ENCODE results near the gene TNFSF15.

The TNFSF15 gene

DNA sequence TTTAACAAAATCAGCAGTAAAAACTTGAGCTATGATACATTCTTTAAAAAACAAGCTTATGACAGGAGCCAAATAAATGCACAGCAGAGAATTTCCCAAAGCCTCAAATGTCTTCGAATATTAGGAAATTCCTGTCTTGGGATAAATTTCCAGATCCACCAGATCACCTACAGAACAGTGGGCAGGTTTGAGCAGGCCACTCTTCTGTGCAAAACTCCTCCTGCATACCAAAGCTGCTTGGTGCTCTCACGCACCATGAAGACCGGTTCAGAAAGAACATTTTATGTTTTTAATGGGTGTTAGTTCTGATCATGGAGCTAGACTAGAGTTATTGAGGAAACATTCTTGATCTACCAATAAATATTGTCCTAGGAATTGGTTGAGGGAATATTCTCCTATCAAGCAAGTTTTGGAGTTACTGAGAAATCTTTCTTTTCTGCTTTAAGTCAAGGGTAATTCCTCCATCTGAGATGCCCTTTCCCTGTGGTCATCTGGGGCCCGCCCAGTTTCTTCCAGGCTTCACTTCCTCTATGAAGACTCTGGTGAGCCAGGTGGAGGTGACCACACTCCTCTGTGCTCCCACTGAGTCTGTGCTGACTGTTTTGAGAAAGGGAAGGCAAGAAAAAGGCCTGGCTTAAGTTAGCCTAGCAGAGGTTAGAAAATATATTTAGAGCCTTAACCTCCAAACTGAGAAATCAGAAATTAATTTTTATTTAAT lies 17.9 kb downstream of the TNFSF15 start:
- DNase-seq (ENCODE audit: low read depth) = no peak

DNA sequence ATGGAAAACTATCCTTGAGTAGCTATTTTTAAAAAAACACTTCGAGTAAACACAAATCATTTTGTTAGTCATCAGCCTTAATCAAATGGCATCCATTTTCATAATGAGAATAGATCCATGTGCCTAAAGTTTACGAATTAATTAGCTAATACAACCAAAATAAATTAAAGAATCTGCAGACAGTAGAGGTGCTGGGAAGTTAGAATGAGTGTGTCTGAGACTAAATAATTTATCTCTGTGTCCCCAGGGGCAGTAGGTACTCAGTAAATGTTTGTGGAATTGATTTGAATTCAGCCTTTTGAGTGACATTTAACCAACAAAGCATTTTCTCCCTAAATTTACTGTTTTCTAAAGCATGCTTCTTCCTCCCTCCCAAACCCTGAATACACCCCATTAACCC lies 18.6 kb downstream of the TNFSF15 start:
- no peak for DNase-seq (ENCODE audit: low read depth)

DNA sequence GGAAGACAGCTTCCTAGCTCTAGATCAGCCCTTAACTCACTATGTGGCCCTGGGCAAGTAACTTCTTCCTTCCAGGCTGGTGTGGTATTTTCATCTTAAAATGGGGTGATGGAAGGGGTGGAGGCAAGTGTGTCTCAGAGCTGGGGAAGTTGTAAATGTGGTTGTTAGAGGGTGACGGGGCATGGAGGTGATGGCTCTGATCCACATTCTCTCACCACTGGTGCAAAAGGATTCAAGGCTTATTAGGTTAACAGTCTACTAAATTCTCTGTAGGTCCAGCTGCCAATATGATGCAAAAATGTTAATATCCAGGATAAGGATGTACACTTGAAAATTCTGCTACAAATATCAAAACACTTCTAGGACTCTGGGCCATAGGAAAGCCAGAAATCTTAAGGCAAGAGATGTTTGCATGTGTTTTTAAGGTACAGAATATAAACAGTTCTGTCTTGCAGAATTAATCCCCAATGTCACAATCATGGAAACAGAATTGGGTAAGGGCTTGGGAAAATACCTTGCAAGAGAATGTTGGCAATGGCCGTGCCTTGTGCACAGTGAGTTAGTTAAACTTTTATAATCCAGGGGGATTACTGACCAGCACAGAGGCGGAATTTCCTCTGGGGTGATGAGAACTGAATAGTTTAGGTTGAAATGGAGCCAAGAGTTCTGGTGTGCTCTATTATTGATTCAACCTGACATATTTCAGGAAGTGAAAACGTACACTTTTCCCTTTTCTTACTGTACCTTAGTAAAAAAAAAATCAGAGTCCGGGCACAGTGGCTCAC lies 19.8 kb downstream of the TNFSF15 start:
- DNase-seq (ENCODE audit: low read depth) = peak; percentile 99

DNA sequence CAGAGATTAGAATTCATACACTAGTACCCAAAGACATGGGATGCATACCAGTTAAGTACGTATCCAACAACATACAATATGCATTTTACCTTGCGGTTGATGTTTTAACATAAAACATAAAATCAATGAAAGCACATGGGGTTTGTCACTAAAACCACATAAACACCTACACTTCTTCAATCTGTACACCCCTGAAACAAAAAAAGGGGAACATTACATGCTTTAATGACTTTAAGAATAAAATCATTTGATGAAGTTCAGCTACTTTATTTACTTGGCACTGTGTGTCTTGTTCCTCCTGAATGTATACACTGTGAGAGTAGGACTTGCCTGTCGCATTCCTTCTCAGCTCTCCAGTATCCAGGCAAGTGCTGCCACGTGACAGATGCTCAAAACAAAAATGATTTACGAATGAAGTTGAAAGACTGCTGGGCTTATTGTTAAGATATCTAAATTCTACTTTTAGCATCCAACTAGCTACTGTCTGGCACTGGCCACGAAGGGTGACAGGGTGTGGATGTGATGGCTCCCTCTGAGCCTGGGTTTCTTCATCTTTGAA lies 21.0 kb downstream of the TNFSF15 start:
- peak; percentile 21 for DNase-seq (ENCODE audit: low read depth)

DNA sequence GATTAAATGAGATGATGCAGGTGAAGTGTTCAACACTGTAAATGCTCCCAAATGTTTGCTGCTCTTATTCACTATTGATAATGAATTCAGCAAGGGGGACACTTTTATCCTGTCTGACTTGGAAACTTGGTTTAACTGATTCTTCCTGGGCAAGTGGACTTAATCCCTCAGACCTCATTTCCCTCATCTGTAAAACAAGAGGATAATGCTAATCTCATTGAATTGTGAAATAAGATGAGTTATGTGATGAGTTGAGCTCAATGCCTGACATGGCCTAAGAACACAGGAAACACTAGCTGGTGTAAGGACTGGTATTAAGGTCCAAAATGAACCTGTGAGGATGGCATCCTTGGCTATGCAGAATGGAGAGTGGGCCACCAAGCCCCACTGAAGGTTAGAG lies 23.3 kb downstream of the TNFSF15 start:
- DNase-seq (ENCODE audit: low read depth) = peak; percentile 30

DNA sequence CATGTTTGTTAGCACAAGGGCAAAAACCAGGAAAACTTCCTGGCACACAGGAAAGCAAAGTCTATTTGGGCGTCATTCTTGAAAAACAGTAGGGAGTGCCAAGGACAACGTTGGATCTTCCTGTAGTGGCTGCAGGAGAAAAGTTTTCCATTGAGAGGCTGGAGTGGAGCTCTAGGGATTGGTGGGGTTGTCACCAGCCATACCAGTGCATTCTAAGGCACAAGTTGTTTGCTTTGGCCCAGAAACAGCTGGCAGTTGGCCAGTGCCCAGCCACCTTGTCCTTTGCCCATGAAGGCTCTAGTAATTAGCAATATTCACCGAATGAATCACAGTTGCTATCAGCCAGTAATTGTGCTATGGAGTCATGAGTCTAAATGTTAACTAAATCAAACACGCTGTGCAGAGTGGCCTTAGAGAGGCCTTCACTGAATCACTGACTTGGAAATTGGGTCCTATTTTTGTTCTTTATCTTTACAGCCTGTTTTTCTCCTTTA lies 26.4 kb downstream of the TNFSF15 start:
- DNase-seq (ENCODE audit: low read depth) = no peak

DNA sequence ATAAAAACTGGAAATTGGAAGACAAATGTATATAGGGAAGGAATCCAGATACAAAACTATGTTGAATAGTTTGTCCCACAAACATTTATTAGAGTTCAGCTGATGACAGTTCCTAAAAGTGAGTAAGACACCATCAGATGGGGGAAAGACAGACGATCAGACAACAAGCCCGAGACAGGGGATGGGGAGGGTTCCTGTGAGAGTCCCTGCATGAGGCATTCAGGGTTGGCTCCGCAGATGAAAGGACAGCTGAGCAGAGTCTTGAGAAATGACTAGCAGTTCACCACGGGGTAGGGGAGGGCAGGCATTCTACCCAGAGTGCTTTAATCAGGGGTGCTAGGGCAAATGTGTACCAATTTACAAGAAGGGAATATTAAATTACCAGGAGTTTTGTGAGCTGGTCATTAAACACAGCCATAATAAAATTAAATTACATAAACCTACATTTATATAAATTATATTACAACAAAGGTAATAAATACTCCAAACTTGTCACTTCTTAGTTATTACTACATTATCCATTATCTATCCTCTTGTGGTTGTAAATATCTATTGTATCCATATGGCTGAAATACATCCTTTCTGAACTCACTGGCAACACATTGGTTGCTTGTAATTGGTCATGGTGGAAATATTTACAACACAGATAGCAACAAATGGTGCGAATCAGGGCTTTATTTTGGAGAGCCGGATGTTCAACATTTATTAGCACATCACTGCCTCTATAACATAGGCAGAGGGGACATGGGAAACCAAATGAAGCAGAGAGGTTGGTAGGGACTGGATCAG lies 27.8 kb downstream of the TNFSF15 start:
- peak; percentile 17 for DNase-seq (ENCODE audit: low read depth)

DNA sequence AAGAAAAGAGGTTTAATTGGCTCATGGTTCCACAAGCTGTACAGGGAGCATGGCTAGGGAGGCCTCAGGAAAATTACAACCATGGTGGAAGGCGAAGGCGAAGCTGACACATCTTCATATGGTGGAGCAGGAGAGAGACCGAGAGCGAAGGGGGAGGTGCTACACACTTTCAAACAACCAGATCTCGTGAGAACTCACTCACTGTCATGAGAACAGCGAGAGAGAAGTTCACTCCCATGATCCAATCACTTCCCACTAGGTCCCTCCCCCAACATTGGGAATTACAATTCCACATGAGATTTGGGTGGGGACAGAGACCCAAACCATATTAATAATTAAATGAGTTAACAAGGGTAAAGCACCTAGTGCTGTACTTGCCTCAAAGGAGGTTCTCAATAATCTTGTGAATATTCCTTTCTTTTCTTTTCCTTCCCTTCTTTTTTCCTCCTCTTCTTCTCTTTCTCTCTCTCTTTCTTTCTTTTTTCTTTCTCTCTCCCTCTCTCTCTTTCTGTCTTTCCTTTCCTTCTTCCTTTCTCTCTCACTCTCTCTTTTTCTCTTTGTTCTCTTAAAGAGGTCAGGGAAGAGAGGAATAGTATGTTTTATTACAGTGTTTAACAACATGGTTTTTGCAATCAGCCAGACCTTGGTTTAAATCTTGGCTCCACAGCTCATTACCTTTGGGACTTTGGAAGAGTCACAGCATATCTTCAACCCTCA lies 29.0 kb downstream of the TNFSF15 start:
- no peak for DNase-seq (ENCODE audit: low read depth)

DNA sequence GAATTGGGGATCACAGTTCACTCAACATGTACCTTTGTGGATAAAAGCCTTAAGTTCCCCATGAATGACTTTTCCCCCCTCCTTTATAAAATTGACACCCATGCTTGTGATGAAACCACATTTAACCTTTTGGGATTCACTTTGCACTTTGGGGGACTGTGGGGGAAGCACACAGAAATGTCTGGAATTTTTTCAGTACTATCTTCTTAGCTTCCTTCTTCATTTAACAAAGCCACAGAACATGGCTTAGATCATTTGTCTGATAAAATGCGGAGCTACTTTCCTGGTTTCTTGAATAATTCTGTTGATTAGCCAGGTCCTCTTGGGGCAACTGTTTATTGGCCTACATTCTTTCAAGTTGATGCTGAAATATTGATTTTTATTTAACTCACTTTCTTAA lies 29.9 kb downstream of the TNFSF15 start:
- no peak for DNase-seq (ENCODE audit: low read depth)

DNA sequence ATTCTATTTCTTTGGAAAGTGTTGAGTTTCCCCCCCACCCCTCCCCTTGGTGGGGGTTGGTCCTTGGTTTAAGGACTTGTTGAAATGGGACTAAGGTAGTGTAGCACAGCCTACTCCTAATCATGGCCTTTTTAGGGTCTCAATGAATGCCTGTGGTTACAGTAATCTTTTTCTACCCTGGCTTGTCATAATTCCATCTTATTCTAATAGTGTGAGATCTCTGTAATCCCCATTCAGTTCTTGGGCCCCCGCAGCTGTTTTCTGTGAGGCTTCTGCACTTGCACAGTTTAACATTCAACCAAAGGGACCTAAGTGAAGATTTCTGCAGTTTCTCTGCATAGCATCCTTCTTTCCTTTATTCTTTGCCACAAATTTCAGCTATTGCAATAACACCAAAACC lies 30.7 kb downstream of the TNFSF15 start:
- DNase-seq (ENCODE audit: low read depth) = no peak

DNA sequence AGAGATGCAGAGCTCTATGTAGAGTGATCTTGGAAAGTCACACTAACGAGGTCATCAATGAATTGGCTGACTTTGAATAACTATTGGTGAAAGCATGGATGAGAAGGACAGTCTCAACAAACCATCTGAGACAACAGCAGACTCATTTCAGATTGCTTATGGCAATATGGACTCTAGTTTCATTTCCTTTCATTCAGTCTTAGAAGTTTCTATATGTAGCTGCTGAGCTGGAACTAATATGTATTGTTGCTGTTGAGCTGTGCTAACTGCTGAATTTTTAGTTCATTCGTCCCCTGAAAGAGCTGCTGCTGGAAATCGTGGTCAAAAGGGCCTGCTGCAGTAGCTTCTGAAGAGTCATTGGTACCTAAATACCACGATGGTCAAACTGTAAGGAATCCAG lies 31.3 kb downstream of the TNFSF15 start:
- no peak for DNase-seq (ENCODE audit: low read depth)

DNA sequence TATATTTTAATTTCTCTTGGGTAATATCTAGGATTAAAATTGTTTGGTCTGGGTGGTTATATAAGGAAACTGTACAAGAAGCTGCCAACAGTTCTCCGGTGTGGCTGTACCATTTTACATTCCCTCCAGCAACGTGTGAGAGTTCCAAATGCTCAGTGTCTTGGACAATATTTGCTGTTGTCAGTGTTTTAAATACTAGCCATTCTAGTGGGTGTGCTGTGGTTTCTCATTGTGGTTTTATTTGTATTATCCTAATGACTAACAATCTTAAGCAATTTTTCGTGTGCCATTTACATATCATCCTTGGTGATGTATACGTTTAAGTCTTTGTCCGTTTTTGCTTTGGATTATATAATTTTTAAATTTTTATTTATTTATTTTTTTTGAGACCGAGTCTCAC lies 34.0 kb downstream of the TNFSF15 start:
- peak; percentile 29 for DNase-seq (ENCODE audit: low read depth)

DNA sequence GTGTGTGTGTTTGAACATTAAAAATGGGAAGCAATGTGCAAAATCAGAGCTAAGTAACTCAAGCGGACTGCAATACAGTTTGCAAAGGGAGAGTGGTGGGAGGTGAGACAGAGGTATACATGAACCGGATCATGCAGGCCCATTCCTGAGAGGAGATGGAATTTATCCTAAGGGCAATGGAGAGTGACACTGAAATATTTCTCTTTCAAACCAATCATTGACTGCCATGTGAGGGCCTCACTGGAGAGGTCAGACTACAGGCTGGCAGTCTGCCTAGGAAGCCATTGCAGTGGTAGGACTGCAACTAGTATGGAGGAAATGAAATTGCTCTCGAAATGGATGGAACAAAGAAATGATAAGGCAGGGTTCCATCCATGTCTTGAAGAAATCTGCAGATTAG lies 34.8 kb downstream of the TNFSF15 start:
- DNase-seq (ENCODE audit: low read depth) = no peak

DNA sequence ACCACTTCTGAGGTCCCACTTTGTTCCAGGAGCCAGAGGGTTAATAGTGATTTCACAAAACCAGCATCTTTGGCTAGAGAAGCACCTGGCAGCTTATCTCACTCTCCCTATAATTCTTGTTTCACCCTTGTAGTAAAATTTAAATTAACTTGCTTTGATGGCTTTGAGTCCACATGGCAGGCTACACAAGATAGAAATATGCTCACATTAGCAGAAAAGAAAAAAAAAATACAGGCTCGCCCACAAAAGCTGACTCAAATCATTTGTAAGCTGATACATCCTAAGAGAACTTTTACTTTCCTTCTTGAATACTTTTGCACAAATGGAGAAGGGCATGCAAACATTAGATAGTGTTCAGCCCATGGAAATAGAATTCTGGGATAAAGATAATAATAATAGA lies 36.2 kb downstream of the TNFSF15 start:
- DNase-seq (ENCODE audit: low read depth) = peak; percentile 52

DNA sequence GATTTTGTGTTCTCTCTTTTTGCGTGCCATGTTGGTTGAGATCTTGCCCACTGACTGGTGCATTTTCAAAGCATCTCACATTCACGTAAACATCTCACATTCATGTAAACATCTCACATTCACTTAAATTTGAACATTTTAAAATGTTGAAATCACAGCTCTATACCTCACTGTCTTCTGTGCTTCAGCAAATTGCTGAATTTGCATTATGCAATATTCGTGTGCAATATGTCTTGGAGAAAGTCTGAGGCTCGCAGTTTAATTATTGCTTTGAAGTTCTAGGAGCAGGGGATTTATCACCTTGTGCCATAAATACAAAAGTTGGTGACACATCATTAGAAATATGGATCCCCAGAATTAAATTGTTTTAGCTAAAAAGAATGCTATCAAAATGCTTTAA lies 42.6 kb downstream of the TNFSF15 start:
- no peak for DNase-seq (ENCODE audit: low read depth)

DNA sequence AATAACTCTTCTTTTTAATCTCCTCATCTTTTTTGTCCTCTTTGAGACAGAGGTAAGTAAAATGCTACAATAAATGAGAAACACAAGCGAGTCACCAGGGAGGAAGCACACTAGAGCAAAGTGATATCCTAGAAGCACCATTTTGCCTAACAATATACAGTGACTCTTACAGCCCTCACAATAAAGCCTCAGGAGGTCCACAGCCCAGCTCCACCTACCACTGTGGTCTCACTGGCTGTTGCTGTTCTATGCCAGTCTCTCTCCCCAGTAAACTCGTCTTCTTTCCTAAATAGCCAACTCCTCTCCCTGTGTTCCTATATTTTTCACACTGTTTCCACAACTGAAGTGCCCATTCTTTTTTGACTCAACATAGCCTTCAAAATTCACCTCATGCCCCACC lies 44.3 kb downstream of the TNFSF15 start:
- DNase-seq (ENCODE audit: low read depth) = no peak

DNA sequence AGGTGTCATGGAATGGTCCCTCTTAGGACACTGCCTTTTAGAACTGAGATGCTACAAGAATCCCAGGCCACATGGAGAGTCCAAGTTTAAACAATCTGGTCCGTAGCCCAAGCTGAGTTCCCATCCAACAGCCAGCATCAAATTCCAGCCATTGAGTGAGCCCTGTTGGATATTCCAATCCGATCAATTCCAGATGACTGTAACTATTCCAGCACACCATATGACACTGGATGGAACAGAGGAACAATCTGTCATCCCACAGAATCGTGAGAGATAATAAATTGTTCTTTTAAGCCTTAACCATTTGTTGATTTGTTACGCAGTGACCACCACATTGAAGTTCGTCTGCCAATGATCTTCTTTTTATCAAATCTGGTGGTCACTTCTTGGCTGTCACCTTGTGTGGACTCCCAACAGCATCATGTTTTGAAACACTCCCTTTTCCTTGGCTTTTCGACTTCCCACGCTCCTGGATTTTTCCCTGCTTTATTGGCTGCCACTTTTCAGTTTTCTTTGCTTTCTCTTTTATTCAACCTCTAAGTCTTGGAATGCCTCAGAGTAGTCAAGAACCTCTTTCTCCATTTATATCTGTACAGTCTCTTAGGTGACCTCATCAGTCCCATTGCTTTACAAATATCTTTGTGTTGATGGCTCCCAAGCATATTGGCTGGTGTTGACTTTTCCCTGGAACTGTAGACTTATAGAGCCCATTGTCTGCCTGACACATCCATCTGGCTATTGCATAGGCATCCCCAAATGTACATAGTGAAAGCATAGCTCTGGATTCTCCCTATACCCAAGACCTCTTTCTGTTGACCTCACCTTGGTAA lies 46.1 kb downstream of the TNFSF15 start:
- DNase-seq (ENCODE audit: low read depth) = no peak

DNA sequence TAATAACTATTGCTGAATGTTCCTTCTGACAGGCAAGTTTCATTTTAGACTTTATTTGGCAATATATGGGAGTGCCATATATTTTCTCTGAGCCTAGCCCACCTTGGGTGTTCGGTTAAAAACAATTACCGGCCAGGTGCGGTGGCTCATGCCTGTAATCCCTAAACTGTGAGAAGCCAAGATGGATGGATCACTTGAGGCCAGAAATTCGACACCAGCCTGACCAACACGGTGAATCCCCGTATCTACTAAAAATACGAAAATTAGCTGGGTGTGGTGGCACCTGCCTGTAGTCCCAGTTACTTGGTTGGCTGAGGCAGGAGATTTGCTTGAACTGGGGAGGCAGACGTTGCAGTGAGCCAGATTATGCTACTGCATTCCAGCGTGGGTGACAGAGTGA lies 47.9 kb downstream of the TNFSF15 start:
- DNase-seq (ENCODE audit: low read depth) = no peak

DNA sequence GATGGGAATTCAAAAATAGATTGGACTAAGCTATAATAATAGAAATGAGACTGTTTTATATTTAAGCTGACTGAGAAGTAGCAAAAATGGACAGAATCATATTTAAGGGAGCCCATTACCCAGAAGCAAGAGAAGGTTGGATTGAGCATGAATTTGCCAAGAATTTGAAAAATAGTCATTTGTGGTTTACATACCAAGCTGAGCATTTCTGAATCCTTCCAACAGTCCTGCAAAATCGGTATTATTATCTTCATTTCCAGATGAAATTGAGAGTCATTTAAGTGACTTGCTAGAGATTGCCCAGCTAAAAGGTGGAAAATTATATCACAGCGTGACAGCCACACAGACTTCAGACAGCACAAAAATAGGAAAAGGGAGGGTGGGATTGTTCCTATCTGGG lies 48.4 kb downstream of the TNFSF15 start:
- no peak for DNase-seq (ENCODE audit: low read depth)

DNA sequence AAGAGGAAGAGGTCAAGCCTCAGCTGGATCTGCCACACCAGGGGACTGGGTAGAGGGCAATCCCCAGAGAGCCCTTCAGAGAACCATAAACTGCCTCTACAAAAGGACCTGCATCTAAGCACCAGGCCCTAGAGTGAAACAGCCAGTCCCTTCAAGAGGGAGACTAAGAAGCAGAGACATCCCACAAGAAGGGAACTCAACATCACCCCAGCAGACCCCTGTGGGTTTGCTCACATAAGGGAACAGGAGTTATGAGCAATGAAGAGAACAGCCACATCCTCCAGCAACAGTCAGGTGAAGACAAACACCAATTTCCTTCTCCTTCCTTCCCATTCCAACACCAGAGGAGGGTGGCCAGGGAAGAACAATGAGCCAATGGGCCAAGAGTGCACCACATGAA lies 48.9 kb downstream of the TNFSF15 start:
- no peak for DNase-seq (ENCODE audit: low read depth)

DNA sequence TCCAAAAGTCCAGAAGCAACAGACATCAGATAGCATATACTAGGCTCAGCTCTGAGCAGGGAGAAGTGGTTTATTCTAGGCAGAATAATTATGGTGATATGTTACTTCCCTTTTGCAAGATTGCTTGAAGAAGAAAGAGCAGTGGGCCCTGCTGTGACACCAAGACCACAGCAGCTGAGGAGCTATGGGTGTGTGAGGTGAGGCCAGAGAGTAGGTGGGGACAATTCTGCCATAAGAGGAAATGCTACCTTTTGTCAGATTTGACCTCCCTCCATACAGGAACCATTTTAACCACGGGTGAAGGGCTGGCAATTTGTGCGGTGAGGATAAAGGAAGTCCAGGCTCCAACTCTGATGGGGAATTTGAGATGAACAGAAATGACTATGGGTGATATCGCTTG lies 51.3 kb downstream of the TNFSF15 start:
- DNase-seq (ENCODE audit: low read depth) = no peak

Data from iris pigment epithelial cell (primary cell).